Stimulated activated CD4-positive, alpha-beta T cell treated with anti-CD3 and anti-CD28 coated beads, Interleukin-1b, Interleukin-23, amount 100 ng/mL, for 1 hour (primary cell): ENCODE data around the gene CAPN3.

Experiments used
- DNase-seq, 2 donors: peaks; one replicate each; pipeline ENCODE4 v3.0.0-alpha.2; 2020; ENCODE audit warnings: low read depth in 2 of 2

Gene CAPN3

DNA sequence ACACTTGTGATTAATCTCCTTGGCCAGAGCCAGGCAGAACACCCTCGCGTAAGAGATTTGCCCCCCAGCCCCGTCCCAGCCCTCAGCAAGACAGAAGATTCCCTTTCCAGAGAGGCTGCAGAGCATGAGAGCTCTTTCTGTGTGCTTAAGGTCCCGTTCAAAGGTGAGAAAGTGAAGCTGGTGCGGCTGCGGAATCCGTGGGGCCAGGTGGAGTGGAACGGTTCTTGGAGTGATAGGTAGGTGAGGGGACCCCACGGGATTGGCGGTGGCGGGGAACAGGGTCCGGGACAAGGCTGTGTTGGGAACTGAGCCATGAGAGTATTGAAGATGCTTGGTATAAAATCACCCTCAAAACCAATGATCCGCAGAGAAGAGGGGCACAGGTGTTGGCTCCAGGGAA lies 34.8 kb downstream of the CAPN3 start:
- DNase-seq: no peak

DNA sequence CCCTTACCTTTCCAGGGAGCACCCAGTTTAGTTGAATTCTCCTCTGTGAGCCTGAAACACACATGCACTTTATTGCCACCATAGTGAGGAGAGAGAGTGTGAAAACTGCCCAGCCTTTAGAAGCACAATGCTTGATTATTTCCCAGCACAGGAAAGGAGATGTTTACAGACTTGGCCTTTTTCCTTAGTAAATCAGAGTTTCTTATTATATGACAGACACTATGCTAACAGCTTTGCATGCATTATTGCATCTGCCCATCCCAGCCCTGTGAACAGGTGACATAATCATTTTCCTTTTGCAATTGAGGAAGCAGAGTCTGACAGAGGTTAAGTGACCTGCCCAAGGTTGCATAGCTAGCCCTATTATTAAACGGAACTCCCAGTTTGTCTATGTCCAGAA lies 36.5 kb downstream of the CAPN3 start:
- DNase-seq: no peak

DNA sequence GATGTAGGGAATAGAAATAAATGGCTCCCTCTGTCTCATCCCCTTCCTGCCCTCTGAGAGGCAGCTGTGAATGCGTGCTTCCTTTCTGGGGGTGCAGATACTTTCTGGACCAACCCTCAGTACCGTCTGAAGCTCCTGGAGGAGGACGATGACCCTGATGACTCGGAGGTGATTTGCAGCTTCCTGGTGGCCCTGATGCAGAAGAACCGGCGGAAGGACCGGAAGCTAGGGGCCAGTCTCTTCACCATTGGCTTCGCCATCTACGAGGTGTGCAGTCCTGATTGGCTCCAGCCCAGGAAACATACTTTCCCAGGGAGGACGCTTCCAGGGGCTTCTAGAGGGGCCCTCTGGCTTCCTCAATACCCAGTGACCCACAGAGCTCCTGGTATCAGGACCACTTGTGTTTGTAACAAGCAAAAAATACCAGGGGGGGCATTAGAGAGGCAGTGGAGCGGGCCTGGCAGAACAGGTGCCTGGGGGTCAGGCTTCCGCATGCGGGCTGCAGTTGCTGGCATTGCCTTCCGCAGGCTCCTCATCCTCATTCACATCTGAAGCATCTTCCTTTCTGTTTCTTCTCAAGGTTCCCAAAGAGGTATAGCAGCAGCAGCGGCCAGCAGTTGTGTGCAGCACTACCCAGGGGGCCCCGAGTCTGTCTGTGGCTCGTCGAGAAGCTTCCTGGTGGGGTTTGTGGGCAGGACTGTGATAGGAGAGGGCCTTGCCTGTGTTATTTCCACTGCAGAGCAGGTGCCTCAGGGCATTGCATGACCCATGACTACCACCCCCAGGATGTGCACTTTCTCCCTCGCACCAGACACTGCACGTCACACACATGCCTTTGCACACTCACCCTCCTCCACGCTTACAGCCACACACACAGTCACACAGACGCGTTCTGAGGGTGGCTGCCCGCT lies 42.5 kb downstream of the CAPN3 start:
- DNase-seq: no peak

DNA sequence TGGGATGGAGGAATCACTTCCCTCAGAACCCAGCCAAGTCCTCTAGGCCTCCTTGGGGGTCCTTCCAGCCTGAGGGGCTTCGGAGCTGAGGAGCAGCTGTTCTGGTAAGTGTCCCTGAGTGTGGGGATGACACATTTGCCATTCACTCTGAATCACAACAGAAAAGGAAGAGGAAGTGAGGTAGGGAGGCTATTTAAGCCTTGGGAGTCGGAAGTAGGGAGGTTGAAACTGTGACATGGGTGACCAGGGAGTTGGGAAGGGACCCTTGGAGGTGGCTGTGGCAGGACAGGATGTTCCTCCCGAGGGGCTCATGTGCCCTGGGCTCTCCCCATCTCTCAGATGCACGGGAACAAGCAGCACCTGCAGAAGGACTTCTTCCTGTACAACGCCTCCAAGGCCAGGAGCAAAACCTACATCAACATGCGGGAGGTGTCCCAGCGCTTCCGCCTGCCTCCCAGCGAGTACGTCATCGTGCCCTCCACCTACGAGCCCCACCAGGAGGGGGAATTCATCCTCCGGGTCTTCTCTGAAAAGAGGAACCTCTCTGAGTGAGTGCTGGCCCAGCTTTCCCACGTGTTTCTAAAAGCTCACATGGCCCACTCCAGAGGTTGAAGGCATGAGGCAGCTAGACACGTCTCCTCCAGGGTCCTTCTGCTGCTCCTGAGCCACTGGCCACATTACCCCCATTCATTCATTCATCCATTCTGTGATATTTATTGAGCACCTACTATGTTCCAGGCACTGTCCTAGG lies 43.3 kb downstream of the CAPN3 start:
- no peak for DNase-seq

DNA sequence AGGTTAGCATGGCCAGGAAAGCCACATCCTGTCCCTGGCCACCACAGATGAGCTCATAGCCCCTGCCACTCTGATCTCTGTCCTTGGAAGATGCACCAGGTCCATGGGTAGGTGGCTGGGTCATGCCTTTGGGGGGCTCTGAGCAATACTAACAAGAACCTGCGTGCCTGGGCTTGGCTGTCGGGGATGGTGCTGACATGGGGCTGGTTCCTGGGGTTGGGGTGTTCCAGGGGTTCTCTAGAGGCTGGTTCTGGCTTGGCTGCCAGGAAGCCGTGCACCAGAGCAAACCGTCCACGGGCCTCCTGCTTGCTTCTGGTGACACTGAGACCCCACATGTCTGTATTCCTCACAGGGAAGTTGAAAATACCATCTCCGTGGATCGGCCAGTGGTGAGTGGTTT lies 44.1 kb downstream of the CAPN3 start:
- no peak for DNase-seq

DNA sequence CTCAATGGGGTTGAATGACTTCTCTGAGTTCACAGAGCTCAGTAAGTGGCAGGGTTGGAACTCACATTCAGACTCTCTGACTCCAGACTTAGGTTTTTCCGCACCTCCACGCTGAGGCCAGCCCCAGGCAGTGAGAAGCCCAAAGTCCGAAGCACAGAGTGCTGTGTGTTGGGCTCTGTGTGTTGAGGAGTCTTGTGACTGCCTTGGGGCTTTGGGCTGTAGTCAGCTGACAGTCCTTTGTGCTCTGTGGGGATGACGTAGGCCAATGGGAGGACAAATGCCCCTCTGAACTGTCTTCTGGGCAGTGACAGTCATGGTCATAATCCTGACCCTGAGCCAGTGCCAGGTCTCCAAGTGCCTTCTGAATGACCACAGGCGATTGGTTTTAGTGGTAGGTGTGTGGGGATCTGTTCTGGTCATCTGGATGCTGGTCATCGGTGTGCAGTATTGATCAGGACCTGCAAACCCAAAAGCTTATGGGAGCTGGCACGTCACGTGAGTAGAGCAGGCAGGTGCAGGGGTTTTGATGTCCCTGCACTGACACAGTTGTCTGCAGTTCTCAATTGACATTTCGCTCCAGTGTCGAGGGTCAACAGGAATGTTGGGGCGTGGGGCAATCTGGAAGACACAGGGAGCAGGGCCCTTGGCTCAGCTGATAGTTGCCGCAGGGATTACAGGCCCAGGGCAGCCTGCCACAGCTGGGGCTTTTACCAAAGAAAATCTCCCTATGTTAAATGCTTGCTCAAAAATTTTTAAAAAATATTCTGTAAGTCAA lies 45.3 kb downstream of the CAPN3 start:
- DNase-seq: no peak

DNA sequence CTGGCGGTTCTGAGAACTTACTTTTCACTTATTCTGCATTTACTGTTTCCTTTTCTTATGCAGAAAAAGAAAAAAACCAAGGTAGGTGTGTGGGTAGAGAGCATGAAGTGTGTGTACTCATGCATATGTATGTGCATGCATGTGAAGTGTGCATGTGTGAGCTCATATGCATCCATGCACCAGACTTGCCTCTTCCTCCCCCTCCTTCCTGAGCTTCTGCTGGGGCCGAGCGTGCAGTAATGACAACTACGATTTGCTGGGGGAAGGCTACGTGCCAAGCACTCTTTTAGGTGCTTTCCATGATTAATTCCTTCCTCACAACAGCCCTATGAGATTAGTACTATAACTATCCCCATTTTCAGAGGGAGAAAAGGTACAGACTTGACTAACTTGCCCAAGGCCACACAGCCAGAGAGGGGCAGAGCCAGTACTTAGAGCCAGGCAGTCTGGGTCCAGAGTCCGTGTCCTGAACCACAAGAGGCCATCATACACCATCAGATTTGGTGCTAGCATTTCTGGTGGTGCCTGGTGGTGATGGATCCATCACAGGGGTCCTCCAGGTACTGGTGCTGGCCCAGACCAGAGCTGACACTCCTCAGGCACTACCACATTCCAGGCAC lies 46.7 kb downstream of the CAPN3 start:
- DNase-seq: no peak

DNA sequence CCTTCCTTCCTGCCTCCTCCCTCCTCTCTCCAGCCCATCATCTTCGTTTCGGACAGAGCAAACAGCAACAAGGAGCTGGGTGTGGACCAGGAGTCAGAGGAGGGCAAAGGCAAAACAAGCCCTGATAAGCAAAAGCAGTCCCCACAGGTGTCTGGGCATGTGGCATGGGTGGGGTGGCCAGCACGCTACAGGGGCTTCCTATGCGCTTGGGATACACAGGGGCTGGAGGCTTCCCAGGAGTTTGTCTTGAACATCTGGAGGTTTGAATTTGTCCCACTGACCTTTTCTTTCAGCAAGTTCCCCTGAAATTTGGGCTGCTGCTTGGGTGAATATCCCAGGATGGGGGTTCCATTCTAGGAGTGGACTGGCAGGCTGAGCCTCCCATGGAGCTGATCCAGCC lies 48.9 kb downstream of the CAPN3 start:
- no peak for DNase-seq

DNA sequence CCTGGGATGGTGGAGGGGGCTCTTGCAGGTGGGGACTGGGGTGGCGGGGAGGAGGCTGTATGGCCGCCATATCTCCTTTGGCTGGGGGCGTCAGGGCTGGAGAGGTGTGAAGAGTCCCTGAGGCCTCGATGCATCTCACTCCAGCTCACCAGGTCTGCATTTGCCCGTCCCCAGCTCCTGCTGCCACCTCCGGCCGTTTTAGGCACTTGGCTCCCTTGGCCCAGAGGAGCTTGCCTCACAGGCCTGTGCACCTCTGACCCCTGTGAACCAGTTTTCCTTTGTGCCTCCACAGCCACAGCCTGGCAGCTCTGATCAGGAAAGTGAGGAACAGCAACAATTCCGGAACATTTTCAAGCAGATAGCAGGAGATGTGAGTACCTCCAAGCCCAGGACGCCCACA lies 49.7 kb downstream of the CAPN3 start:
- no peak for DNase-seq

DNA sequence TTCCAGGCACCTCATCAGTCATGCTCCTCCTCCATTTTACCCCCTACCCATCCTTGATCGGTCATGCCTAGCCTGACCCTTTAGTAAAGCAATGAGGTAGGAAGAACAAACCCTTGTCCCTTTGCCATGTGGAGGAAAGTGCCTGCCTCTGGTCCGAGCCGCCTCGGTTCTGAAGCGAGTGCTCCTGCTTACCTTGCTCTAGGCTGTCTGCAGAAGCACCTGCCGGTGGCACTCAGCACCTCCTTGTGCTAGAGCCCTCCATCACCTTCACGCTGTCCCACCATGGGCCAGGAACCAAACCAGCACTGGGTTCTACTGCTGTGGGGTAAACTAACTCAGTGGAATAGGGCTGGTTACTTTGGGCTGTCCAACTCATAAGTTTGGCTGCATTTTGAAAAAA lies 52.6 kb downstream of the CAPN3 start:
- no peak for DNase-seq

DNA sequence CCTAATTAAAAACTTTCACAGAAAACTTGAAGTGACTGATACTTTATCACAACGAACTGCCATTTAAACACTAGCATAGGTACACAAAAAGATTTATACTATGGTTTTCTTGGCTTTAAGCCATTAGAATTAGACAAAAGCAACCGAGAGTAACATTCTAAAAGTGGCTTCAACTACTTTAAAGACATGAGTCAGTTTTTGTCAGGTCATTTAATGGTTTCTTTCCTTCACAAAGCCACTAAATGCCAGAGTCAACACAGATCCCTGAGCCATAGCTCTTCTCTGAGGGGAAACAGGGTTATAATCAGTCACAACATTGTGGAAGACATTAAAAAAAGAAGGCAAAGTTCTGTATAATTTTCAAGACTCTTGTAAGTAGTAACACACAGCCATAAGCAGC lies 54.6 kb downstream of the CAPN3 start:
- DNase-seq: no peak

DNA sequence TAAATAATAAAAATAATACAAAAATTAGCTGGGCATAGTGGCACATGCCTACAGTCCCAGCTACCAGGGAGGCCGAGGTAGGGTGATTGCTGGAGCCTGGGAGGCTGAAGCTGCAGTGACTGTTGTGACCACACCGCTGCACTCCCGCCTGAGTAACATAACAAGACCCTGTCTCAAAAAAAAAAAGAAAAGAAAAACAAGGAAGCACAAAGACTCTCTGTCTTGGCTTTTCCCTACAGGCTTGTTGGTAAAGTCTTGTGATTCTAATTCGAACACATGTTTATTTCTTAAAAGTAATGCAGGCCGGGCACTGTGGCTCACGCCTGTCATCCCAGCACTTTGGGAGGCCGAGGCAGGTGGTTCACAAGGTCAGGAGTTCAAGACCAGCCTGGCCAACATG lies 60.1 kb downstream of the CAPN3 start:
- no peak for DNase-seq

DNA sequence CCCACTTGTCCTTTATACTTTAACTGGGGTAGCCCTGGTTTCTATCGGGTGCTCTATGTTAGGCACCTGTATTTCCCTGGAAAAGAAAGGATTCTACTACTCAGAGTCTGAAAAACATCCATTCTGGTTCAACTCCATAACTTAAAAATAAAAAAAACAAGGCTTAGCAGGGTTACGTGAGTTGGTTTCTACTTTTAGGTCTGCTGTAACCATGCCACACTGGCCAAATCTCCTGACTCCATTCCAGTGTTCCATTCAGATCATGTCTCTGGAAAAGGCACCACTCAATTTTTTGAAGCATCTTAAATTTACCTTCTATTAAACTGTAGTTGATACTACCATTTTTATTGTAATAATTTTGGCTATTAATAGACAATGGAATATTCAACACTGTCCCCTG lies 62.1 kb downstream of the CAPN3 start:
- DNase-seq: no peak

DNA sequence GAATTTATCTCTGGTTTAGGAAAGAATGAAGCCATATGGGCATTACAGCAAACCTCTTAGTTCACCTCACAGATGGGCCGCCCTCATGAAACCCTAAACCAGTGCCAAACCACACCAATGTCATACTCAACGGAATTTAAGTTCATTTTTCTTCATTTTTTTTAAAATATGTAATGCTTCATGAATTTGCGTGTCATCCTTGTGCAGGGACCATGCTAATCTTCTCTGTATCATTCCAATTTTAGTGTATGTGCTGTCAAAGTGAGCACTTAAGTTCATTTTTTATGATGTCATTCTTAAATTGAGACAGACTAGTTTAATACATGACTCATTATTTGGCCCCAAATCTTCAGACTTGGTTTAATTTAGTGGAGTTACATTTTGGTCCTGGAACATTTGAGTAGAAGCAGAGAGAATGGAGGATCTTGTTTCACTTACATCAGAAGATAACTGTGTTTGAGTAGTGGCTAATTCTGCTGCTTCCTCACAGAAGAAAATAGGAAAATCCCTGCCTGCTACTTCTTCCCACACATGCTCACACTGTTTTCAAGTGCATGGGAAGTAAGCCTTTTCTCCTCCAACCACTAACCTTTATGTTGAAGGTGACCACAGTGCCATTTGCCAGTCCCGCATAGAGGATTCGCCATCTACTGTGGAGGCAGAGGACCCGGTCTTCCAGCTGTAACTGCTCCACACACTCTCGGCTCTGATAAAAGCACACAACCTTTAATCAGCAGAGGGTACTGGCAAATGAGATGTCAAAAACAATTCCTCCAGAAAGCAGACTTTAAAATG lies 68.3 kb downstream of the CAPN3 start:
- DNase-seq: no peak

DNA sequence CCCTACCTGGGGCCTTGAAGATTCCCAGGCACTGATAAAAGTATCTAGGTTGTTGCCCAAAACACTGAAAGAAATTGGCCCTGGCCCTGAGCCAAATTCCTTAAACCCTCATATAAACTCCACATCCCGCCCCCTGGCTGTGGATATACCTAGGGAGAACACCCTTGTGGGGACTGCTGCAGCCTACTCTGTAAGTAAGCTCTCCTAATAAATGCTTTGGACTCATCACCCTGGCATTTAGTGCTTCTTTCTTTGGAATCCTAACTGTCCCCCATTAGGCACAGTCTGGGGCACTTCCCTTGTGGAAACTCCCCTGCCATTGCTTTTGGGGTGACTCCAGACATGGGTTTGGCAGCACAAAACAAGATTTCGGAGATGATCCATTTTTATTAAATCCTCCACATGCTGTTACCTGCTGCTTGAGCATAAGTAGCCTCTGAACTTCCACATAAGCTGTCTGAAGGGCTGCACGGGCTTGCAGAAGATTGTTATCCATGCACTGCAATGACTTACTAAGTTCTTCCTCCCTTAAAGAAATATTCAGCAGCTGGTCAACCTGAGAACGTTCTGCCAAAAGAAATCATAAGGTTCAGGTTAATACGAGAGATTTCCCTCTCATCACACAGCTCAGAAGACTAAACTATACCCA lies 85.2 kb downstream of the CAPN3 start:
- DNase-seq: no peak

DNA sequence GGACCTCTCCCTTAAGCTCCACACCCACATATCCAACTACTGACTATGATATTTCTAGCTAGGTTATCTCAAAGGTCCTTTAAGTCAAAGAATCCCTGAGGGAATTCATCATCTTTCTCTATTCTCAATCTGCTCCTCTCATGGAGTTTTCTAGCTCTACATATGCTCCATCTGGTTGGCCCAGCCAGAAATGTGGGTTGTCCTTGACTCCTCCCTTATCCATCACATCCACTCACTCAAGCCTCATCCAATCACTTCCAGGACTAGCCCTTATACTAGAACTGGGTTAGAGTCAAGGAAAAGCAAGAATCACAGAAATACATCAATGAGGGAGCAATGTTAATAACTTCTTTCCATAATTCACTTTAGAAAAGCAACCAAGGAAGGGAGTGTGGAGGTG lies 86.2 kb downstream of the CAPN3 start:
- DNase-seq: no peak

DNA sequence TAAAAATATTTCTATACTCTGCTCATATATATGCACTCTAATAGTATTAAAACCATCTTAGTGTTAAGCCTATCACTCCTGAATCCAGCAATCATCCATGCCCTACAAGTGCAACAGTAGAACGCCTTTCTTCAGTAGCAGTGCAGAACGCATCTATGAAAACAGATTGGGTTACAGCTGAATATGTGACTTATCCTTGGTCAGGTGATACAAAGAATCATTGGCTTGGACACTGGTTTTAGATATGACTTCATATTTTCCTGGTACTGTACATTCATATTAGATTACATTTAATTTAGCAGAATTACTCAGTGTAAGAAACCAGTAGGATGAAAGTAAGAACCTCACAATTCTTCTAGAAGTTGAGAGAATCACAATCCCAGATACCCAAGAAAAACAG lies 88.3 kb downstream of the CAPN3 start:
- no peak for DNase-seq

DNA sequence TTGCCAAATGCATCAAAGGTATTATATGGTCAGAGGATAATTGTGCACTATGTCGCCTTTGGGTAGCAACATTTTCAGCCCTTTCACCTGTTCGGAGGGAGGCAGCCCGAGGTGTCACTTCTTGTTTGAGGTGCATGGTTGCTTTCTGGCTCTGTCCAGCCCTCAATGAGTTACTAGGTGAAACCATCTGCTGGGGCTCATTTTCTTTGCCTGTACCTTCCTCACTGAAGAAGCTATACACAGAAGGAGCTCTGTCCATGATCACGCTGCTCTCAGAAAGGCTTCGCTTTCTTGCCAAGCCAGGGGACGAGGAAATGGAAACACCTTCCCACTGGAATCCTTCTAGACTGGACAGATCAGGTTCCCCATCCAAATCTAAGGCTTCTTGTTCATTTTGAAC lies 89.0 kb downstream of the CAPN3 start:
- DNase-seq: no peak

DNA sequence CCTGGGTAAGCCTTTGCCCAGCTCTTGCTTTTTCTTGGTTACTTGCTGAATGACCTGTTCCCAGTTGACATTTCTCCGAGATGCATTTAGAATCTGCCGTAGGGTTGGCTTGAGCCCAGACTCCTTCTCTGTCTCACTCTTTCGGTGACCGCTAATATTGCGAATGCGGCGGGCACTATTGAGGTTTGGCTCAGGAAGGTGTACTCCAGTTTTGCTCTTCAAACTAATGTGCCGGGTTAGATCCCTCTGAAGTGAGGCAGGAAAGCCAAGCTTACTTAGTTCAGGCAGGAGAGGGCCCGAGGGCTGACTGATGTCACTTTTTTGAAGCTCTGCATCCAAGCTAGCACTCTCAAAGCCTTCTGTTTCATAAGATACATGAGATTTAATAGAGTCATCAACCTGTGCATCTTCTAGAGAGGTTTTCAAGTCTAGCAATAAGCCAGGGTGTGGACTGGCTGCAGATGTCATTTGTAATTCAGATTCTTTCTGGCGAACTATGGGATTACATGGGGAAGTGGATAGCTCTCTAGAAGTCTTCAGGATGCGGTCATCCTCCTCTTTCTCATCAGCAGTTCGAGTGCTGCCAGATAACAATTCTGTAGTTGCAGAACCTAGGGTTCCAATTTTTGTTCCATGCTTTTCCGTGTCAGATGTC lies 90.6 kb downstream of the CAPN3 start:
- no peak for DNase-seq

DNA sequence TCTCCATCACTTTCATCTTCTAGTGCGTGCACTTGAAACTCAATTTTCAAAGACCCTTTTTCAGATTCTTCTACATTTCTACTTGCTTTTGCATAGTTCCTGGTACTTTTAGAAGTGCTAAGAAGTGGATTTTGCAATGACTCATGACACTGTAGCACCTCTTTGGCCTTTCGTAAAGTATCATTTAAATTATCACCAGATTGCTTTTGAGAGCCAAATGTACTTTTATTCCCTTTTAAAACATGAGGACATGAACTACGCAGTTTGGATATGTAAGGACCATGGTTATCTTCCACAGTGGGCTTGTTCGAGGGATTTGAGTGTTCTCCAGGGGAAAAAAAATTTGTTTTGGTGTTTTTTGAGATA lies 91.1 kb downstream of the CAPN3 start:
- DNase-seq: no peak
